A549 (cell line): ENCODE measurements around the gene PDE8A. TPM values are rescaled to one million over a fixed set of nuclear protein-coding genes. Genes with fewer than 3 reads are reported as not detected.
A peak's percentile ranks its signal among the peaks of the same experiment; 100 is the strongest.

ENCODE experiments used
- ATAC-seq, 2 experiments: fragments of 200-7000 bp in 1 of 2; fragments of >200 bp in 1 of 2; cut with Nextera tagmentation in 1 of 2; cut with Tn5 transposase in 1 of 2; 3 replicates each; pipeline versions ENCODE4 v1.8.0 to v1.9.1; 2018 to 2020; ENCODE audit warnings: mild to moderate bottlenecking in 1 of 2, moderate library complexity in 1 of 2
- CTCF ChIA-PET: fragments of 300-600 bp; sonication (Branson Sonifier 250); formaldehyde crosslinking; extraction: SDS; loops from one replicate; lab custom pipeline; 2021; ENCODE audit warnings: antibody characterized with exemption, inconsistent platforms; lab: Yijun Ruan, JAX
- POLR2A ChIA-PET: fragments of 350-600 bp; formaldehyde crosslinking; extraction: SDS; loops from one replicate; lab custom pipeline; 2021; ENCODE audit warnings: antibody characterized with exemption, inconsistent platforms; lab: Yijun Ruan, JAX
- DNase-seq, 2 experiments: peaks; one replicate each; pipeline versions ENCODE4 v3.0.0 to v3.0.0-alpha.2; 2011 to 2016; ENCODE audit warnings: low read depth in 1 of 2, low spot score in 1 of 2
- FAIRE-seq: peaks from 2 replicates; lab custom pipeline; 2011; peaks lifted over from hg19 to GRCh38; lab: Jason Lieb, UNC
- H3K27ac ChIP-seq, 2 experiments: fragments of >200 bp; sonication (Bioruptor Twin); formaldehyde crosslinking; 3 replicates each; pipeline ENCODE4 v1.5.1; 2016 to 2017
- H3K4me1 ChIP-seq: fragments of >200 bp; sonication (Bioruptor Twin); formaldehyde crosslinking; 3 replicates; pipeline ENCODE4 v1.6.1; 2016
- H3K4me2 ChIP-seq: fragments of >200 bp; sonication (Bioruptor Twin); formaldehyde crosslinking; 3 replicates; pipeline ENCODE4 v1.6.1; 2016
- H3K4me3 ChIP-seq: fragments of >200 bp; sonication (Bioruptor Twin); formaldehyde crosslinking; 3 replicates; pipeline ENCODE4 v1.5.1; 2016
- H3K9me3 ChIP-seq: fragments of >200 bp; sonication (Bioruptor Twin); formaldehyde crosslinking; 3 replicates; pipeline ENCODE4 v1.6.1; 2016
- CHD2 ChIP-seq: fragments of 150-350 bp; IDR thresholded peaks from 2 replicates; pipeline ENCODE4 v1.6.1; 2014; ENCODE audit warnings: low read length; ENCODE audit not compliant: partially characterized antibody
- CHD4 ChIP-seq: fragments of 200-600 bp; sonication (generic); IDR thresholded peaks from 2 replicates; pipeline ENCODE4 v1.6.1; 2016; ENCODE audit warnings: antibody characterized with exemption, mild to moderate bottlenecking, borderline replicate concordance
- CTCF ChIP-seq: fragments of >200 bp; sonication (Bioruptor Twin); formaldehyde crosslinking; IDR thresholded peaks from 3 replicates; pipeline ENCODE4 v1.5.1; 2016
- EHMT2 ChIP-seq: fragments of 200-600 bp; sonication (generic); IDR thresholded peaks from 2 replicates; pipeline ENCODE4 v1.6.1; 2016; ENCODE audit warnings: antibody characterized with exemption, low read depth, mild to moderate bottlenecking, moderate library complexity
- ELK1 ChIP-seq: fragments of 150-350 bp; IDR thresholded peaks from 2 replicates; pipeline ENCODE4 v1.6.1; 2014; ENCODE audit warnings: low read depth, mild to moderate bottlenecking, low read length
- ESRRA ChIP-seq: fragments of 150-350 bp; IDR thresholded peaks from 2 replicates; pipeline ENCODE4 v1.6.1; 2014; ENCODE audit warnings: mild to moderate bottlenecking, low read length, borderline replicate concordance
- GATA3 ChIP-seq: IDR thresholded peaks from 2 replicates; pipeline ENCODE4 v1.6.1; 2012; ENCODE audit warnings: borderline replicate concordance
- HEYL ChIP-seq: fragments of 250-450 bp; sonication (Bioruptor Pico); IDR thresholded peaks from 2 replicates; pipeline ENCODE4 v1.8.0; 2021; ENCODE audit warnings: mild to moderate bottlenecking, moderate library complexity
- HMGXB4 ChIP-seq: fragments of 250-450 bp; sonication (Bioruptor Pico); IDR thresholded peaks from 2 replicates; pipeline ENCODE4 v1.5.0; 2021; ENCODE audit warnings: mild to moderate bottlenecking, moderate library complexity, borderline replicate concordance
- HOXA7 ChIP-seq: fragments of 250-450 bp; sonication (Bioruptor Pico); IDR thresholded peaks from 2 replicates; pipeline ENCODE4 v1.5.0; 2020; ENCODE audit warnings: mild to moderate bottlenecking, moderate library complexity
- HOXB5 ChIP-seq: fragments of 250-450 bp; sonication (Bioruptor Pico); IDR thresholded peaks from 2 replicates; pipeline ENCODE4 v1.5.0; 2020; ENCODE audit warnings: mild to moderate bottlenecking, moderate library complexity
- KDM5A ChIP-seq: fragments of 200-600 bp; sonication (generic); IDR thresholded peaks from 2 replicates; pipeline ENCODE4 v1.6.1; 2016; ENCODE audit warnings: antibody characterized with exemption, mild to moderate bottlenecking
- MAFK ChIP-seq: fragments of 450-650 bp; IDR thresholded peaks from 2 replicates; pipeline ENCODE4 v1.6.1; 2014; ENCODE audit not compliant: partially characterized antibody
- MAX ChIP-seq: IDR thresholded peaks from 2 replicates; pipeline ENCODE4 v1.6.1; 2012
- MAZ ChIP-seq: fragments of 150-350 bp; IDR thresholded peaks from 2 replicates; pipeline ENCODE4 v1.6.1; 2014; ENCODE audit warnings: antibody characterized with exemption, low read depth, low read length, borderline replicate concordance
- PBX3 ChIP-seq: IDR thresholded peaks from 2 replicates; pipeline ENCODE4 v1.6.1; 2012
- REST ChIP-seq: fragments of 200-600 bp; sonication (generic); IDR thresholded peaks from 2 replicates; pipeline ENCODE4 v1.6.1; 2016; ENCODE audit warnings: antibody characterized with exemption, mild to moderate bottlenecking, moderate library complexity
- RFX5 ChIP-seq: fragments of 450-650 bp; IDR thresholded peaks from 2 replicates; pipeline ENCODE4 v1.7.1; 2014; ENCODE audit warnings: antibody characterized with exemption, mild to moderate bottlenecking, moderate library complexity
- SMC3 ChIP-seq: fragments of >200 bp; sonication (Bioruptor Twin); formaldehyde crosslinking; IDR thresholded peaks from 3 replicates; pipeline ENCODE4 v1.6.1; 2018; ENCODE audit warnings: inconsistent platforms
- SREBF2 ChIP-seq: fragments of 450-650 bp; IDR thresholded peaks from 2 replicates; pipeline ENCODE4 v1.6.1; 2014; ENCODE audit warnings: mild to moderate bottlenecking, moderate library complexity
- TP53 ChIP-seq: fragments of 250-450 bp; sonication (Bioruptor Pico); IDR thresholded peaks from 2 replicates; pipeline ENCODE4 v1.5.0; 2021; ENCODE audit warnings: mild to moderate bottlenecking, moderate library complexity
- USF2 ChIP-seq: fragments of 450-650 bp; IDR thresholded peaks from 2 replicates; pipeline ENCODE4 v1.6.1; 2014; ENCODE audit warnings: antibody characterized with exemption
- ZC3H11A ChIP-seq: fragments of 450-650 bp; IDR thresholded peaks from 2 replicates; pipeline ENCODE4 v1.6.1; 2014; ENCODE audit warnings: antibody characterized with exemption, mild to moderate bottlenecking
- ZSCAN20 ChIP-seq: fragments of 250-450 bp; sonication (Bioruptor Pico); IDR thresholded peaks from 2 replicates; pipeline ENCODE4 v1.8.0; 2022; ENCODE audit warnings: mild to moderate bottlenecking, moderate library complexity
- WGBS: methylation state at CpG from one replicate; pipeline ENCODE4 v1.1.6; 2017; ENCODE audit errors: missing lambda C conversion rate; 5-methylcytosine and 5-hydroxymethylcytosine counted together
- polyA plus RNA-seq, 4 experiments: library from polyadenylated mRNA; depleted of rRNA in 3 of 4; stranded (reverse); fragments of >200 nt; fragmentation: RNase III in 1 of 4; extraction: RNeasy Plus Mini Kit Qiagen cat#74134 plus additional on column Dnase treatment in 1 of 4; gene quantifications; 2 replicates in 3 of 4; 3 replicates in 1 of 4; pipeline ENCODE4 v1.2.3, GENCODE V29; 2011 to 2017

PDE8A gene
- polyA plus RNA-seq, 2 of the 4 experiments (the other 2 are of a cell fraction) = 45.3 to 204 TPM

- ChIA-PET CTCF (interaction anchor here (1.0 to 2.7 kb wide), 5 partner anchors 10 to 374 kb away, joined by 3 to 8 read pairs (median 4); partner anchors contain the start of gene PDE8A), POLR2A (no interaction called here)
- ATAC-seq (no peak), FAIRE-seq (no peak), DNase-seq (no peak)
- Histone ChIP-seq H3K27ac (no peak overlapping the region), H3K4me2 (no peak overlapping the region), H3K4me1 (no peaks in the 10 kb centered on the region), H3K9me3 (peaks cover 26% of the 10 kb centered on the region), H3K4me3 (no peak overlapping the region)
- TF ChIP-seq GATA3 (no peak), KDM5A (no peak), HOXA7 (CRISPR knock-in tag) (no peak), CTCF (no peak), SREBF2 (no peak), HOXB5 (CRISPR knock-in tag) (no peak), EHMT2 (no peak), REST (no peak), SMC3 (no peak), CHD4 (no peak)
- WGBS = 83% methylated on average over 3 of the region's 3 CpGs
Measured at GRCh38 chr15:84961707-84962106, 19.9 kb upstream of the PDE8A start.

GRCh38 chr15:84962955-84963354 is 18.7 kb upstream of the PDE8A start:
- no peak for FAIRE-seq
- ATAC-seq = peak in 1 of 2 experiments; percentile 15; a peak in 2 of 6 replicates
- H3K4me3 ChIP-seq = no peak overlapping the region
- DNase-seq = no peak
- no peak overlapping the region for H3K4me2 ChIP-seq
- H3K27ac ChIP-seq = no peak overlapping the region
- CTCF ChIA-PET = interaction anchor here (0.6 to 2.7 kb wide), 9 partner anchors 9 to 396 kb away, joined by 3 to 8 read pairs (median 4); no protein-coding TSS in a partner anchor
- H3K4me1 ChIP-seq = no peaks in the 10 kb centered on the region
- WGBS = 58% methylated on average over 3 of the region's 3 CpGs
- peaks cover 24% of the 10 kb centered on the region for H3K9me3 ChIP-seq
- POLR2A ChIA-PET = no interaction called here
- no peak for TF ChIP-seq CHD2
- no peak for TF ChIP-seq ZC3H11A
- no peak for TF ChIP-seq ZSCAN20 (CRISPR knock-in tag)
- no peak for TF ChIP-seq MAZ
- no peak for TF ChIP-seq MAFK
- no peak for TF ChIP-seq ELK1
- TF ChIP-seq TP53 (CRISPR knock-in tag) = no peak
- no peak for TF ChIP-seq RFX5
- TF ChIP-seq MAX = no peak
- TF ChIP-seq HMGXB4 (CRISPR knock-in tag) = no peak
- no peak for TF ChIP-seq USF2
- TF ChIP-seq KDM5A = no peak
- no peak for TF ChIP-seq PBX3
- no peak for TF ChIP-seq HEYL (CRISPR knock-in tag)
- no peak for TF ChIP-seq ESRRA
- TF ChIP-seq CTCF = no peak
